Neural crest cell (in vitro differentiated cells): Measurements from ENCODE around the gene SYNDIG1L. TPM values are rescaled to one million over a fixed set of nuclear protein-coding genes. Genes with fewer than 3 reads are reported as not detected.
A peak's percentile ranks its signal among the peaks of the same experiment; 100 is the strongest.
"Not testable (repeated sequence)": the region's sequence is repeated elsewhere in the genome, so short reads cannot be mapped to it uniquely, and the experiment has no call there.

Experiments used
- DNase-seq: peaks from one replicate; pipeline ENCODE4 v3.0.0; 2021; ENCODE audit warnings: low read depth, mixed read lengths, low spot score
- H3K27ac Mint-ChIP-seq: one replicate; pipeline ENCODE4 v1.8.0; 2021; ENCODE audit warnings: mild to moderate bottlenecking, mixed read lengths; ENCODE audit not compliant: unreplicated experiment
- H3K27me3 Mint-ChIP-seq: 2 replicates; pipeline ENCODE4 v1.8.0; 2021; ENCODE audit warnings: low read depth, mild to moderate bottlenecking, mixed read lengths
- H3K36me3 Mint-ChIP-seq: 2 replicates; pipeline ENCODE4 v1.8.0; 2021; ENCODE audit warnings: low read depth, mild to moderate bottlenecking, mixed read lengths
- H3K4me1 Mint-ChIP-seq: 2 replicates; pipeline ENCODE4 v1.8.0; 2021; ENCODE audit warnings: mixed read lengths
- H3K4me3 Mint-ChIP-seq: one replicate; pipeline ENCODE4 v1.8.0; 2021; ENCODE audit warnings: mild to moderate bottlenecking, mixed read lengths
- H3K9me3 Mint-ChIP-seq: 2 replicates; pipeline ENCODE4 v1.8.0; 2021; ENCODE audit warnings: mixed read lengths
- CTCF ChIP-seq: fragments of 200-600 bp; sonication (generic); conservative IDR thresholded peaks from 2 replicates; pipeline ENCODE4 v1.5.0; 2021; ENCODE audit warnings: antibody characterized with exemption, mild to moderate bottlenecking
- total RNA-seq: library from RNA; stranded (reverse); gene quantifications from 2 replicates; pipeline ENCODE4 v1.2.1, GENCODE V29; 2021

SYNDIG1L gene
- total RNA-seq, 1 donor from 2014 or later: not detected

GRCh38 chr14:74459289-74459946 is 33.4 kb upstream of the SYNDIG1L start:
- peak; percentile 43 for DNase-seq
- Mint-ChIP-seq H3K27ac (no peak overlapping the region), H3K4me3 (no peak overlapping the region)

GRCh38 chr14:74457565-74457895 is 31.5 kb upstream of the SYNDIG1L start:
- Mint-ChIP-seq H3K27me3 (no peaks in the 10 kb centered on the region), H3K27ac (no peak overlapping the region), H3K4me3 (no peak overlapping the region), H3K9me3 (no peaks in the 10 kb centered on the region), H3K36me3 (no peaks in the 10 kb centered on the region), H3K4me1 (peaks cover 4% of the 10 kb centered on the region)
- TF ChIP-seq CTCF: no peak
- no peak for DNase-seq

More at GRCh38 chr14:74459289-74459946, 33.4 kb upstream of the SYNDIG1L start:
- H3K9me3 Mint-ChIP-seq: no peaks in the 10 kb centered on the region
- H3K36me3 Mint-ChIP-seq: no peaks in the 10 kb centered on the region
- H3K27me3 Mint-ChIP-seq: no peaks in the 10 kb centered on the region
- TF ChIP-seq CTCF: peak; percentile 57
- peaks cover 4% of the 10 kb centered on the region for H3K4me1 Mint-ChIP-seq

DNA sequence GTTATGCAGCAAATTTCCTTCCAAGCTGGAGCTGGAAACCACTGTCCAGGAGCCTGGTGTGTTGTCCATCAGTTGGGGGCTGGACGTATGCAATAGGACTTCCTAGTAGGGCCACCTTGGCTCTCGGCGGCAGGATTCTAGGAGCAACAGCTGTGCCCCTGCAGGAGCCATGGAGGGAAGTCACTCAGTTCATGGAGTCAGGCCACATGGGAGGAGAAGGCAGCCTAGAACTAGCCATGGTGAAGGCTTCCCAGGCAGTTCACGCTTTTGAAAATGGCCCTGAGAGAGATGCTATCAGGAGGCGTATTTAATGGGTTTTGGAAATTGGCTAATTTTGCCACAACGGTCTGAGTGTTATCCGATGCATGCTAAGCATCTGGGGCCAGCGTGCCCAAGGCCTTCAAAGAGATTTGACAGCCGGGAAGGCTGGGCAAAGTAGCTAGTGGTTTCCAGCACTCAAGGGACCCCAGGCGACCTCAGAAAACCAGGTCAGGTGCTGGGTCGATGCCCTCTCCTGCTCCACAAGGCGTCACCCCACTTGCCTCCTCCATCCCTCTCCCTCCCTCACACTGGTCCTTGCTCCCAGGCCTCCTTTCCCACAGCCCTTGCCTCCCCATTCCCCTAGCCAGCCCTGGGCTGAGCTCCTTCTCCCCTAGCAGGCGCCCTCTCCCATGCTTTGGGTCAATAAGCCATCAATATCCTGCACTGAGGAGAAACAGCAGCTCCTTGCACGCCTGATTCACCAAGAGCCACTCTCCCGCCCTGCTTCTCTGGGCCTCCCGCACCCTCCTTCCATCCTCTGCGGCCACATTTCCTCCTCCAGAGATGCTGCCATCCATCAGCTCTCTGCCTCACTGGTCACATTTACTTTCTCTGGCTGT is 30.9 kb upstream of the SYNDIG1L start:
- Mint-ChIP-seq H3K27me3 (peaks cover under 1% of the 10 kb centered on the region), H3K36me3 (no peaks in the 10 kb centered on the region), H3K9me3 (no peaks in the 10 kb centered on the region), H3K4me1 (peaks cover 4% of the 10 kb centered on the region), H3K4me3 (no peak overlapping the region), H3K27ac (peak overlapping the region; percentile 27)
- DNase-seq: no peak
- TF ChIP-seq CTCF: no peak

- H3K9me3 Mint-ChIP-seq, H3K27ac Mint-ChIP-seq, H3K4me1 Mint-ChIP-seq, H3K36me3 Mint-ChIP-seq, H3K4me3 Mint-ChIP-seq, H3K27me3 Mint-ChIP-seq, DNase-seq: not testable (repeated sequence)
These were observed 28.4 kb upstream of the SYNDIG1L start for GRCh38 chr14:74454397-74454796.

DNA sequence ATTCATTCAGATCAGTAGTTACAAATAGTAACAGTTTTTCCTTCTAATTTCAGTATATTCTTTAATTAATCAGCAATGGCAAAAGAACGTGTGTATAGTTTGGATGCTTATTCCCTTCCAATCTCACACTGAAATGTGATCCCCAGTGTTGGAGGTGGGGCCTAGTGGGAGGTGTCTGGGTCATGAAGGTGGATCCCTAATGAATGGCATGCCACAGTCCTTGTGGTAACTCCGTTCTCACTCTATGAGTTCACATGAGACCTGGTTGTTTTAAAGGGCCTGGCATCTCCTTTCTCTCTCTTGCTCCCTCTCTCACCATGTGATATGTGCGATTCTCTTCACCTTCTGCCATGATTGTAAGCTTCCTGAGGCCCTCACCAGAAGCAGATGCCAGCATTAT is 18.9 kb upstream of the SYNDIG1L start:
- Mint-ChIP-seq H3K36me3 (no peaks in the 10 kb centered on the region), H3K27ac (no peak overlapping the region), H3K9me3 (no peaks in the 10 kb centered on the region), H3K4me1 (peaks cover 9% of the 10 kb centered on the region), H3K27me3 (peaks cover 2% of the 10 kb centered on the region), H3K4me3 (no peak overlapping the region)
- no peak for TF ChIP-seq CTCF
- DNase-seq: no peak

GRCh38 chr14:74442757-74443156 is 16.7 kb upstream of the SYNDIG1L start:
- no peak for DNase-seq
- Mint-ChIP-seq H3K36me3 (no peaks in the 10 kb centered on the region), H3K4me1 (peaks cover 9% of the 10 kb centered on the region)

More at GRCh38 chr14:74442757-74443156, 16.7 kb upstream of the SYNDIG1L start:
- Mint-ChIP-seq H3K27me3 (no peaks in the 10 kb centered on the region), H3K4me3 (no peak overlapping the region), H3K27ac (no peak overlapping the region), H3K9me3 (no peaks in the 10 kb centered on the region)
- no peak for TF ChIP-seq CTCF
